ENCODE measurements around the gene TET2. TPM values are rescaled to one million over a fixed set of nuclear protein-coding genes. Genes with fewer than 3 reads are reported as not detected.
"Not testable (repeated sequence)": the region's sequence is repeated elsewhere in the genome, so short reads cannot be mapped to it uniquely, and the experiment has no call there.

Gene TET2
- total and polyA plus RNA-seq, 2 of the 4 experiments (the other 2 are of a cell fraction): 5.6 to 25.3 TPM

DNA sequence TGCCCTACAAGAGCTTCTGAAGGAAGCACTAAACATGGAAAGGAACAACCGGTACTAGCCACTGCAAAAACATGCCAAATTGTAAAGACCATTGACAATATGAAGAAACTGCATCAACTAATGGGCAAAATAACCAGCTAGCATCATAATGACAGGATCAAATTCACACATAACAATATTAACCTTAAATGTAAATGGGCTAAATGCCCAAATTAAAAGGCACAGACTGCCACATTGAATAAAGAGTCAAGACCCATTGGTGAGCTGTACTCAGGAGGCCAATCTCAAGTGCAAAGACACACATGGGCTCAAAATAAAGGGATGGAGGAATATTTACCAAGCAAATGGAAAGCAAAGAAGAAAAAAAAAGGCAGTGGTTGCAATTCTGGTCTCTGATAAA, 152.4 kb downstream of the TET2 start:
- H2AK5ac ChIP-seq (ENCODE audit: low read depth, low read length); H2BK15ac ChIP-seq (ENCODE audit: low read depth, low read length); H3K56ac ChIP-seq (ENCODE audit: extremely low read depth, insufficient read depth, low read length); H3K79me1 ChIP-seq (ENCODE audit: low read depth in 1 of 2, low read length in 2 of 2); dilution Hi-C loops (cut with HindIII; ENCODE audit: low sequenced_read_pairs, unreplicated experiment); H3K9me3 ChIP-seq (ENCODE audit: control insufficient read depth, insufficient read depth, low read length); H2BK5ac ChIP-seq (ENCODE audit: low read depth, low read length, poor library complexity, severe bottlenecking); DNase-seq; BruUV-seq (replicated peaks); CTCF ChIA-PET; POLR2A ChIA-PET (ENCODE audit: unreplicated experiment); H4K91ac ChIP-seq (ENCODE audit: insufficient read depth, low read depth, low read length); H2AFZ ChIP-seq (replicated peaks; ENCODE audit: low read length, poor library complexity); H2BK120ac ChIP-seq (ENCODE audit: low read depth, low read length); H3K9ac ChIP-seq (ENCODE audit: low read depth, low read length); ATAC-seq (ENCODE audit: low read depth); H2BK20ac ChIP-seq (ENCODE audit: low read depth, low read length); H3K36me3 ChIP-seq (ENCODE audit: control insufficient read depth, insufficient read depth, low read length); H3K27ac ChIP-seq (ENCODE audit: insufficient read depth, low read length); H3K4me1 ChIP-seq (ENCODE audit: control insufficient read depth, insufficient read depth, low read length); H3K4me2 ChIP-seq (ENCODE audit: low read depth, low read length); H3K4me3 ChIP-seq (ENCODE audit: insufficient read depth, low read depth, low read length); H4K20me1 ChIP-seq (ENCODE audit: insufficient read depth, low read length); intact Hi-C loops (cut with micrococcal nuclease); H3K9me1 ChIP-seq (ENCODE audit: insufficient read depth, low read length); H3K18ac ChIP-seq (ENCODE audit: low read depth, low read length); in situ Hi-C loops (cut with MboI; ENCODE audit: low sequenced_read_pairs); H4K8ac ChIP-seq (ENCODE audit: low read depth in 2 of 2, low read length in 2 of 2); H3K4ac ChIP-seq (ENCODE audit: low read depth, low read length); H3K23ac ChIP-seq (ENCODE audit: low read depth, low read length); H3K14ac ChIP-seq (replicated peaks; ENCODE audit: low read depth, low read length); H3K27me3 ChIP-seq (ENCODE audit: control insufficient read depth, insufficient read depth, low read length); H4K5ac ChIP-seq (ENCODE audit: low read depth, low read length); H2AK9ac ChIP-seq (replicated peaks; ENCODE audit: low read depth, low read length, poor library complexity): not testable (repeated sequence)
- WGBS, 2 experiments (ENCODE audit: extremely low coverage in 2 of 2, insufficient read length in 1 of 2): no CpG with 5 or more reads among the region's 1 CpG
